Transverse colon (tissue), 4 donors: Measurements from ENCODE around the gene MEF2A. TPM values are rescaled to one million over a fixed set of nuclear protein-coding genes. Genes with fewer than 3 reads are reported as not detected.

Experiments used
- DNase-seq: peaks from one replicate; pipeline ENCODE4 v3.0.0-alpha.2; 2019
- H3K27ac ChIP-seq, 4 donors: fragments of 200-600 bp; sonication (generic); 2 replicates each; pipeline ENCODE4 v1.5.1; 2016 to 2018; ENCODE audit warnings: inconsistent platforms in 4 of 4
- H3K27me3 ChIP-seq: fragments of 200-600 bp; sonication (generic); 2 replicates; pipeline ENCODE4 v1.5.1; 2017; ENCODE audit warnings: inconsistent platforms
- H3K36me3 ChIP-seq, 4 donors: fragments of 200-600 bp; sonication (generic); 2 replicates each; pipeline ENCODE4 v1.5.1; 2017 to 2019; ENCODE audit warnings: inconsistent platforms in 4 of 4
- H3K4me1 ChIP-seq, 4 donors: fragments of 200-600 bp; sonication (generic); 2 replicates each; pipeline ENCODE4 v1.5.1; 2017 to 2020; ENCODE audit warnings: inconsistent platforms in 4 of 4
- H3K4me3 ChIP-seq, 4 donors: fragments of 200-600 bp; sonication (generic); 1 replicate in 1 of 4; 2 replicates in 3 of 4; pipeline versions ENCODE4 v1.5.1 to v1.6.1; 2017 to 2019; ENCODE audit warnings: inconsistent platforms in 4 of 4
- H3K9me3 ChIP-seq, 2 donors: fragments of 200-600 bp; sonication (generic); 2 replicates each; pipeline ENCODE4 v1.5.1; 2017 to 2019; ENCODE audit warnings: inconsistent platforms in 2 of 2
- EP300 ChIP-seq: sonication (generic); formaldehyde crosslinking; IDR thresholded peaks from one replicate; pipeline ENCODE4 v1.6.1; 2017; ENCODE audit warnings: antibody characterized with exemption, low read depth
- POLR2A ChIP-seq: fragments of 450-650 bp; IDR thresholded peaks from one replicate; pipeline ENCODE4 v1.6.1; 2016; ENCODE audit warnings: antibody characterized with exemption, mild to moderate bottlenecking, moderate library complexity
- POLR2AphosphoS5 ChIP-seq, 3 donors: sonication (generic); formaldehyde crosslinking; IDR thresholded peaks; one replicate each; pipeline ENCODE4 v1.6.1; 2016; ENCODE audit warnings: antibody characterized with exemption in 3 of 3
- WGBS, 2 donors: methylation state at CpG; one replicate each; pipeline ENCODE4 v1.1.5; 2018; ENCODE audit warnings: low coverage in 1 of 2; 5-methylcytosine and 5-hydroxymethylcytosine counted together
- in situ Hi-C, 4 donors: fragments of 200-750 bp; cut with MboI; loops; one replicate each; pipeline versions ENCODE4 v1.15.0 to v1.15.1; 2017; ENCODE audit warnings: low sequenced_read_pairs in 3 of 4, low pct_ligation_motif_present in 1 of 4, low pct_unique_long_range_greater_than_20kb in 1 of 4
- intact Hi-C: fragments of 100-400 bp; cut with DNase I; formaldehyde crosslinking; loops from one replicate; pipeline ENCODE4 v1.15.1; 2023; ENCODE audit warnings: low total_unique reads
- total RNA-seq, 4 donors: library from RNA; depleted of rRNA; stranded (reverse); fragments of >200 nt; gene quantifications; one replicate each; pipeline ENCODE4 v1.1.0, GENCODE V29; 2016
- TF ChIP-seq, protein P1 (sequence below), 5 experiments: fragments of 200-600 bp in 3 of 5; fragments of 450-650 bp in 2 of 5; sonication (generic) in 3 of 5; IDR thresholded peaks; 1 replicate in 2 of 5; 2 replicates in 3 of 5; pipeline ENCODE4 v1.5.1; 2016 to 2017; ENCODE audit warnings: antibody characterized with exemption in 5 of 5, inconsistent platforms in 3 of 5, mild to moderate bottlenecking in 2 of 5, moderate library complexity in 1 of 5

Gene MEF2A
- total RNA-seq, 4 donors from 2014 or later = 37.4 to 62.5 (median 51.8) TPM

DNA sequence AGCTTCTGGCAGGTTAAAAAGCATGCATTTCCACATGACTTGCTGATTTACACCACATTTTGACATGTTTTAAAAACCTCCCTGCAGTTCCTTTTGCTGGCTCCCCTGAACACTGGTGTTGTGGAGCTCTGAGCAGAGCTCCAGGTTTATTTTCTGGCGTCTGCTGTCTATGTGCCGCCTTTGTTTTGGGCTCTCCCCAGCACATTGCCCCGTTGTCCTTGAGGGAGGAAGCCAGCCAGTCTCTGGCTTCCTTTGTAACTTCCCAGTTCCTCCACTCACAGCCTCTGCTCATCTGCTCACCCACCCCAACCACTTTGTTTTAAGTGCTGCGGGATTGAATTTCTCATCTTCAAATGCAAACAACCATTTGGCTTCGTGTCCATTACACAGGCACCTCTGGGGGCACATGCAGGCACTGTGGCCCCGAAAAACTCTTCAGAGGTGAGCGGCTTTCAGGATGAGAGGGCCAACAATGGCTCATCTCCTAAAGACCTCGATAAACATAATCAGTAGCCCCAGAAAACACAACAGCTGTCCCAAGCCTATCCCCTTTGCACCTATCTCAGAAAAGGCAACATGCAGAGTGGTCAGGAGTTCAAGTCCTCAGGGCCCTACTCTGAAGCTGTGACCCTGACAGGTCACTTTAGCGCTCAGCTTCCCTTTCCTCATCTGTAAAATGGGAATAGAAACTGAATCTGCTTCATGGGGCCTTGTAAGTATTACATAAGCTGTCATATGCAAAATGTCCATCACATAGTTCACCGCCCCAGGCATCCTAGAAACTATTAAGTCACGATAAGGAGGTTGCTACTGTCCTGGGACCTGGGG is 1.3 kb upstream of the MEF2A start:
- H3K4me3 ChIP-seq = peak overlapping the region in 3 of 4 donors; percentile 66 to 91 (median 89)
- TF ChIP-seq POLR2AphosphoS5 (IDR thresholded peaks at IDR 0.05) = no peak
- no peak for TF ChIP-seq POLR2A
- TF ChIP-seq EP300 = no peak
- TF ChIP-seq, protein P1, sequence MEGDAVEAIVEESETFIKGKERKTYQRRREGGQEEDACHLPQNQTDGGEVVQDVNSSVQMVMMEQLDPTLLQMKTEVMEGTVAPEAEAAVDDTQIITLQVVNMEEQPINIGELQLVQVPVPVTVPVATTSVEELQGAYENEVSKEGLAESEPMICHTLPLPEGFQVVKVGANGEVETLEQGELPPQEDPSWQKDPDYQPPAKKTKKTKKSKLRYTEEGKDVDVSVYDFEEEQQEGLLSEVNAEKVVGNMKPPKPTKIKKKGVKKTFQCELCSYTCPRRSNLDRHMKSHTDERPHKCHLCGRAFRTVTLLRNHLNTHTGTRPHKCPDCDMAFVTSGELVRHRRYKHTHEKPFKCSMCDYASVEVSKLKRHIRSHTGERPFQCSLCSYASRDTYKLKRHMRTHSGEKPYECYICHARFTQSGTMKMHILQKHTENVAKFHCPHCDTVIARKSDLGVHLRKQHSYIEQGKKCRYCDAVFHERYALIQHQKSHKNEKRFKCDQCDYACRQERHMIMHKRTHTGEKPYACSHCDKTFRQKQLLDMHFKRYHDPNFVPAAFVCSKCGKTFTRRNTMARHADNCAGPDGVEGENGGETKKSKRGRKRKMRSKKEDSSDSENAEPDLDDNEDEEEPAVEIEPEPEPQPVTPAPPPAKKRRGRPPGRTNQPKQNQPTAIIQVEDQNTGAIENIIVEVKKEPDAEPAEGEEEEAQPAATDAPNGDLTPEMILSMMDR (IDR thresholded peaks at IDR 0.05) = no peak
- no peaks in the 10 kb centered on the region for H3K9me3 ChIP-seq
- intact Hi-C loops (no loop called here), in situ Hi-C loops (loop anchor here in 2 of 4 donors (10.0 to 25.0 kb wide), 2 partner anchors 140 to 302 kb away; partner anchors contain the start of gene LRRC28 (in 1 of the 2))
- H3K36me3 ChIP-seq = no peaks in the 10 kb centered on the region
- no peaks in the 10 kb centered on the region for H3K27me3 ChIP-seq
- peak; percentile 19 for DNase-seq
- peak overlapping the region; percentile 92 to 99 (median 98) for H3K27ac ChIP-seq
- peaks cover 7 to 33% (median 22%) of the 10 kb centered on the region in 4 donors for H3K4me1 ChIP-seq
- WGBS, 2 donors = 20 to 45% methylated on average over 3 to 11 of the region's 11 CpGs

DNA sequence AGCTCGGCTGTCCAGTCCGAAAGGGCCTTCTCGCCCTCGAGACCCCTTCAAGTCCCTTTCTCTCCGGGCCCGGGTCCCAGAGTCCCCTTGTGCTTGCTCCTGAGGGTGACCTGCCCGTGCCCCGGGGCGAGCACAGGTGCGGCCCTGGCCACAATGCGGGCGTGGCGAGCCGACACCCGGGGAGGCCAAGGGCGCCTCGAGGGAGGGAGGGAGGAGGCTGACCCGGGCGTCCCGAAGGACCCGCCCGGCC is 810 bp upstream of the MEF2A start:
- in situ Hi-C loops = loop anchor here in 2 of 4 donors (10.0 to 25.0 kb wide), 2 partner anchors 140 to 303 kb away; partner anchors contain the start of gene LRRC28 (in 1 of the 2)
- no peaks in the 10 kb centered on the region for H3K9me3 ChIP-seq
- WGBS, 2 donors = 2 to 17% methylated on average over 6 to 21 of the region's 22 CpGs
- intact Hi-C loops = no loop called here
- peak overlapping the region; percentile 92 to 99 (median 98) for H3K27ac ChIP-seq
- no peaks in the 10 kb centered on the region for H3K36me3 ChIP-seq
- H3K4me3 ChIP-seq = peak overlapping the region in 3 of 4 donors; percentile 66 to 91 (median 89)
- H3K4me1 ChIP-seq = peaks cover 7 to 33% (median 22%) of the 10 kb centered on the region in 4 donors
- TF ChIP-seq, protein P1 (IDR thresholded peaks at IDR 0.05) = no peak
- no peak for TF ChIP-seq EP300
- peak in 2 of 3 donors; percentile 23 to 26 for TF ChIP-seq POLR2AphosphoS5 (IDR thresholded peaks at IDR 0.05)
- H3K27me3 ChIP-seq = no peaks in the 10 kb centered on the region
- DNase-seq = no peak

DNA sequence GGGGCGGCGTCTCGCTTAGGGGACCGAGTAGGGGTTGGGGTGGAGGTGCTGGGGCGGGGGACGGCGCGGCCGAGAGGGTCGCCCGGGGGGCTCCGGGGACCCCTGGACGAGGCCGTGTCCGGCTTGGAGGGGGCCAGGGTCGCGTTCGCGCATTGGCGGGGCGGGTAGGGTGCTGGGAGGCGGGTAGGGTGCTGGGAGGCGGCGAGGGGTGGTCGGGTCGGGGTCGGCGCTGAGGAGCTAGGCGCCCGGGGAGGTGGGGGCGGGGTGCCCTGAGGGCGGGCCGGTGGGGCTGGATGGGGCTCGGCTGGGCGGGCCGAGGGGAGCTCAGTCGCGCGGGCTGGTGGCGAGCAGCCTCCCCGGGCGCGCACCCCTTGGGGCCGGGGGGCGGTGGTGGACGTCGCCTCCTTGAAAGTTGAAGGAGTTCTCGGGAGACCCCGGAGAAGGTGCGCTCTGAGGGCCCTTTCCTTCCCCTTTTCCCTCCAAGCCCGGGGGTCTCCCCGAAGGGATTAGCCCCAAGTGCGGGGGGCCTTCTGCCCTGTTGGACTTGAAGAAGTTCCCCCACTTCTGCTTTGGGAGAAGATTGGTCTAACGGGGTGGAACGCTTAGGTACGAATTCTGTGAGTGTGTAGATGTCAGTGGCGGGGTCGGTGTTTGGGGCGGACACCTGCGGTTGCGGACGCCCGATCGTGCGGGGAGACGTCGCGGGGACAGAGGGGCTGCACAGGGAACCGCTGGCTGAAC is 543 bp downstream of the MEF2A start:
- Histone ChIP-seq H3K27me3 (no peaks in the 10 kb centered on the region), H3K4me3 (peak overlapping the region; percentile 66 to 91 (median 89)), H3K36me3 (no peaks in the 10 kb centered on the region), H3K27ac (peak overlapping the region; percentile 92 to 99 (median 98)), H3K4me1 (peaks cover 7 to 39% (median 22%) of the 10 kb centered on the region in 4 donors), H3K9me3 (no peaks in the 10 kb centered on the region)
- WGBS, 2 donors = 0% methylated on average over 36 of the region's 69 CpGs; no CpG with 5 or more reads in 1 of the 2 donors
- peak; percentile 41 for DNase-seq
- in situ Hi-C loops (loop anchor here in 2 of 4 donors (10.0 to 25.0 kb wide), 2 partner anchors 138 to 304 kb away; partner anchors contain the start of gene LRRC28 (in 1 of the 2)), intact Hi-C loops (no loop called here)
- TF ChIP-seq, protein P1 (IDR thresholded peaks at IDR 0.05) = no peak
- TF ChIP-seq POLR2A = no peak
